H1 (cell line): ENCODE measurements around the gene FAM120A. TPM values are rescaled to one million over a fixed set of nuclear protein-coding genes. Genes with fewer than 3 reads are reported as not detected.

Experiments
- CTCF ChIA-PET: fragments of 300-600 bp; sonication (Branson Sonifier 250); formaldehyde crosslinking; loops from one replicate; lab custom pipeline; 2021; ENCODE audit not compliant: partially characterized antibody; lab: Charles Lee
- POLR2A ChIA-PET: fragments of 300-600 bp; sonication (Branson Sonifier 250); formaldehyde crosslinking; loops from one replicate; lab custom pipeline; 2021; ENCODE audit warnings: inconsistent platforms; ENCODE audit not compliant: partially characterized antibody; lab: Charles Lee
- DNase-seq, 2 experiments: peaks; one replicate each; pipeline versions ENCODE4 v3.0.0 to v3.0.0-alpha.2; 2010 to 2022; ENCODE audit warnings: low spot score in 2 of 2, low read depth in 1 of 2, mixed read lengths in 1 of 2
- FAIRE-seq: peaks from 2 replicates; lab custom pipeline; 2011; peaks lifted over from hg19 to GRCh38; lab: Jason Lieb, UNC
- H2AFZ ChIP-seq: 2 replicates; pipeline ENCODE4 v1.8.1; 2012; ENCODE audit warnings: low read length, inconsistent platforms
- H2AK5ac ChIP-seq: 2 replicates; pipeline ENCODE4 v1.6.1; 2013; ENCODE audit warnings: low read depth, low read length
- H2BK120ac ChIP-seq: replicated peaks from 2 replicates; pipeline ENCODE3; 2013; ENCODE audit warnings: low read depth, low read length, inconsistent platforms
- H2BK12ac ChIP-seq: 2 replicates; pipeline ENCODE4 v1.6.1; 2013; ENCODE audit warnings: low read depth, low read length
- H2BK15ac ChIP-seq: 2 replicates; pipeline ENCODE4 v1.6.1; 2013; ENCODE audit warnings: low read length
- H2BK20ac ChIP-seq: 2 replicates; pipeline ENCODE4 v1.6.1; 2013; ENCODE audit warnings: low read length
- H2BK5ac ChIP-seq: 2 replicates; pipeline ENCODE4 v1.6.1; 2013; ENCODE audit warnings: low read depth, low read length
- H3K14ac ChIP-seq: 2 replicates; pipeline ENCODE4 v1.6.1; 2013; ENCODE audit warnings: inconsistent platforms; ENCODE audit not compliant: insufficient read length
- H3K18ac ChIP-seq: 2 replicates; pipeline ENCODE4 v1.6.1; 2013; ENCODE audit warnings: low read length; ENCODE audit errors: extremely low read depth
- H3K23ac ChIP-seq: 2 replicates; pipeline ENCODE4 v1.6.1; 2013; ENCODE audit warnings: inconsistent platforms; ENCODE audit not compliant: insufficient read length
- H3K23me2 ChIP-seq: 2 replicates; pipeline ENCODE4 v1.6.1; 2013; ENCODE audit warnings: low read depth, low read length
- H3K27ac ChIP-seq: 2 replicates; pipeline ENCODE4 v1.6.1; 2011; ENCODE audit warnings: low read depth, low read length, inconsistent platforms
- H3K27me3 ChIP-seq, 4 experiments: replicated peaks in 1 of 4; 1 replicate in 1 of 4; 2 replicates in 3 of 4; pipeline versions ENCODE4 v1.6.1 to v1.8.1; 2011 to 2013; ENCODE audit warnings: low read length in 3 of 4, mild to moderate bottlenecking in 3 of 4, inconsistent platforms in 2 of 4, mixed read lengths in 2 of 4, moderate library complexity in 1 of 4; ENCODE audit not compliant: control insufficient read depth in 3 of 4, insufficient read depth in 3 of 4; ENCODE audit errors: extremely low read depth in 1 of 4
- H3K36me3 ChIP-seq, 4 experiments: 2 replicates each; pipeline versions ENCODE4 v1.6.1 to v1.8.1; 2011 to 2013; ENCODE audit warnings: mild to moderate bottlenecking in 4 of 4, low read length in 3 of 4, moderate library complexity in 2 of 4, control low read depth in 1 of 4, inconsistent platforms in 1 of 4; ENCODE audit not compliant: insufficient read depth in 4 of 4, control insufficient read depth in 2 of 4
- H3K4ac ChIP-seq: replicated peaks from 2 replicates; pipeline ENCODE3; 2013; ENCODE audit warnings: low read length, low read depth, mixed read lengths, inconsistent platforms; ENCODE audit not compliant: insufficient read length
- H3K4me1 ChIP-seq, 4 experiments: replicated peaks in 1 of 4; 1 replicate in 1 of 4; 2 replicates in 3 of 4; pipeline versions ENCODE4 v1.6.1 to v1.8.1; 2011 to 2013; ENCODE audit warnings: low read length in 3 of 4, inconsistent platforms in 2 of 4, mixed read lengths in 1 of 4; ENCODE audit not compliant: insufficient read depth in 4 of 4, control insufficient read depth in 3 of 4
- H3K4me2 ChIP-seq, 2 experiments: 2 replicates each; pipeline versions ENCODE4 v1.6.1 to v1.8.1; 2011 to 2013; ENCODE audit warnings: low read depth in 2 of 2, low read length in 2 of 2, control low read depth in 1 of 2, inconsistent platforms in 1 of 2, mild to moderate bottlenecking in 1 of 2; ENCODE audit not compliant: insufficient read depth in 1 of 2
- H3K4me3 ChIP-seq, 4 experiments: fragments of 200-600, 300-600 bp in 1 of 4; sonication (generic), shearing (Covaris generic), sonication (Bioruptor Twin) in 1 of 4; 2 replicates each; pipeline versions ENCODE4 v1.5.1 to v1.8.1; 2011 to 2016; ENCODE audit warnings: low read length in 4 of 4, low read depth in 3 of 4, control low read depth in 2 of 4, inconsistent platforms in 2 of 4, mild to moderate bottlenecking in 2 of 4, mixed read lengths in 1 of 4, moderate library complexity in 1 of 4; ENCODE audit not compliant: insufficient read depth in 2 of 4; ENCODE audit errors: extremely low read depth in 1 of 4
- H3K56ac ChIP-seq: replicated peaks from 2 replicates; pipeline ENCODE3; 2013; ENCODE audit warnings: low read depth, mild to moderate bottlenecking, mixed read lengths, low read length, inconsistent platforms; ENCODE audit not compliant: insufficient read length
- H3K79me1 ChIP-seq: 2 replicates; pipeline ENCODE4 v1.6.1; 2013; ENCODE audit warnings: low read depth, low read length, control low read depth
- H3K79me2 ChIP-seq, 2 experiments: 2 replicates each; pipeline versions ENCODE4 v1.6.1 to v1.8.1; 2012 to 2013; ENCODE audit warnings: low read length in 2 of 2, mild to moderate bottlenecking in 2 of 2, inconsistent platforms in 1 of 2; ENCODE audit not compliant: insufficient read depth in 2 of 2, control insufficient read depth in 1 of 2
- H3K9ac ChIP-seq, 4 experiments: replicated peaks in 1 of 4; 1 replicate in 1 of 4; 2 replicates in 3 of 4; pipeline versions ENCODE4 v1.6.1 to v1.8.1; 2011 to 2013; ENCODE audit warnings: low read depth in 3 of 4, low read length in 3 of 4, control low read depth in 2 of 4, mild to moderate bottlenecking in 2 of 4, moderate library complexity in 2 of 4, inconsistent platforms in 1 of 4; ENCODE audit errors: extremely low read depth in 1 of 4
- H3K9me3 ChIP-seq, 2 experiments: 2 replicates each; pipeline versions ENCODE4 v1.6.1 to v1.8.1; 2012 to 2013; ENCODE audit warnings: mild to moderate bottlenecking in 2 of 2, moderate library complexity in 2 of 2, control low read depth in 1 of 2, inconsistent platforms in 1 of 2, low read depth in 1 of 2, low read length in 1 of 2, mixed read lengths in 1 of 2; ENCODE audit not compliant: insufficient read depth in 2 of 2
- H4K20me1 ChIP-seq, 2 experiments: replicated peaks in 1 of 2; 2 replicates each; pipeline versions ENCODE3 to v1.8.1; 2011 to 2013; ENCODE audit warnings: inconsistent platforms in 2 of 2, low read length in 2 of 2, mild to moderate bottlenecking in 1 of 2; ENCODE audit not compliant: insufficient read depth in 2 of 2, control insufficient read depth in 1 of 2
- H4K5ac ChIP-seq: 2 replicates; pipeline ENCODE4 v1.6.1; 2013; ENCODE audit warnings: low read length, low read depth, mixed read lengths, inconsistent platforms; ENCODE audit not compliant: insufficient read length
- H4K8ac ChIP-seq: 2 replicates; pipeline ENCODE4 v1.8.0; 2013; ENCODE audit warnings: mild to moderate bottlenecking, moderate library complexity, low read length, inconsistent platforms; ENCODE audit not compliant: insufficient read depth; ENCODE audit errors: extremely low read depth
- H4K91ac ChIP-seq: replicated peaks from 2 replicates; pipeline ENCODE3; 2013; ENCODE audit warnings: low read length, mixed read lengths, inconsistent platforms; ENCODE audit not compliant: insufficient read length
- BRCA1 ChIP-seq: IDR thresholded peaks from 2 replicates; pipeline ENCODE4 v1.6.1; 2012; ENCODE audit warnings: low read depth, low read length, improper control_type of control experiment
- CHD2 ChIP-seq: IDR thresholded peaks from 2 replicates; pipeline ENCODE4 v1.6.1; 2012; ENCODE audit warnings: low read length, improper control_type of control experiment
- CTBP2 ChIP-seq: IDR thresholded peaks from 2 replicates; pipeline ENCODE4 v1.7.0; 2011; ENCODE audit warnings: borderline replicate concordance, mild to moderate bottlenecking, moderate library complexity, mixed read lengths, low read length; ENCODE audit not compliant: insufficient read depth, insufficient read length
- EZH2 ChIP-seq: fragments of 200-600 bp; sonication (generic); IDR thresholded peaks from 2 replicates; pipeline ENCODE4 v1.7.1; 2012; ENCODE audit warnings: low read depth, mild to moderate bottlenecking, moderate library complexity, low read length, inconsistent platforms; ENCODE audit not compliant: severe bottlenecking
- FOSL1 ChIP-seq: IDR thresholded peaks from 2 replicates; pipeline ENCODE4 v1.6.1; 2011; ENCODE audit warnings: mild to moderate bottlenecking, low read depth, low read length, moderate library complexity; ENCODE audit not compliant: insufficient read depth
- MAFK ChIP-seq: IDR thresholded peaks from 2 replicates; pipeline ENCODE4 v1.6.1; 2012; ENCODE audit warnings: low read depth, mild to moderate bottlenecking, improper control_type of control experiment, low read length
- MAX ChIP-seq: IDR thresholded peaks from 2 replicates; pipeline ENCODE4 v1.6.1; 2012; ENCODE audit warnings: inconsistent platforms
- SIN3A ChIP-seq, 2 experiments: IDR thresholded peaks in 1 of 2; conservative IDR thresholded peaks in 1 of 2; 2 replicates each; pipeline ENCODE4 v1.6.1; 2011 to 2012; ENCODE audit warnings: low read length in 2 of 2, improper control_type of control experiment in 1 of 2, low read depth in 1 of 2, mild to moderate bottlenecking in 1 of 2
- SIRT6 ChIP-seq: IDR thresholded peaks from one replicate; pipeline ENCODE4 v1.7.1; 2012; ENCODE audit warnings: low read length, inconsistent platforms
- SP4 ChIP-seq: IDR thresholded peaks from 2 replicates; pipeline ENCODE4 v1.6.1; 2012; ENCODE audit warnings: low read length, inconsistent platforms
- SRF ChIP-seq: IDR thresholded peaks from 2 replicates; pipeline ENCODE4 v1.6.1; 2011; ENCODE audit warnings: mild to moderate bottlenecking, low read depth, low read length, moderate library complexity
- SUZ12 ChIP-seq: fragments of 200-600 bp; sonication (generic); IDR thresholded peaks from 2 replicates; pipeline ENCODE4 v1.6.1; 2012; ENCODE audit warnings: mild to moderate bottlenecking, inconsistent platforms, low read length, moderate library complexity, mixed read lengths
- WGBS, 2 experiments: shearing (Covaris generic) in 1 of 2; methylation state at CpG; one replicate each; pipeline versions ENCODE4 v1.1.6 to v1.1.7; 2013 to 2015; ENCODE audit warnings: low lambda C conversion rate in 2 of 2, mixed read lengths in 2 of 2, inconsistent platforms in 1 of 2, low coverage in 1 of 2, missing lambda C conversion rate in 1 of 2; ENCODE audit not compliant: insufficient replicate concordance in 2 of 2, insufficient coverage in 1 of 2, insufficient read length in 1 of 2; ENCODE audit errors: extremely low coverage in 1 of 2, missing lambda C conversion rate in 1 of 2; 5-methylcytosine and 5-hydroxymethylcytosine counted together
- polyA plus RNA-seq, 7 experiments: library from polyadenylated mRNA; depleted of rRNA in 3 of 7; stranded (reverse) in 5 of 7; unstranded in 2 of 7; fragments of >200 nt in 5 of 7; fragments of 200-250 nt in 2 of 7; gene quantifications; 1 replicate in 5 of 7; 2 replicates in 1 of 7; 4 replicates in 1 of 7; pipeline versions ENCODE4 v1.2.1 to v1.2.3, GENCODE V29; 2011 to 2013; ENCODE audit warnings: missing spikeins in 2 of 7, mixed read lengths in 2 of 7
- total RNA-seq: library from RNA; stranded (reverse); fragmentation: NEBNext Ultra II Directional; extraction: Animal tissue kit (Norgen Biotek cat#: 25700); gene quantifications from 2 replicates; pipeline ENCODE4 v1.2.1, GENCODE V29; 2021

FAM120A gene
- total and polyA plus RNA-seq, 2 of the 8 experiments (the other 6 are each of a cell fraction or from before 2014, with no cell fraction given), result 24.9 to 54.7 TPM

- Histone ChIP-seq H3K4me3 (no peak overlapping the region), H2BK5ac (no peak overlapping the region), H4K8ac (no peak overlapping the region), H3K79me1 (peaks cover 3% of the 10 kb centered on the region; the same call in 1 of the 2 replicates), H4K5ac (no peak overlapping the region), H3K4me2 (no peak overlapping the region), H2AFZ (no peak overlapping the region), H3K27me3 (no peaks in the 10 kb centered on the region), H3K23ac (no peak overlapping the region), H3K18ac (no peak overlapping the region), H4K91ac (no peak overlapping the region), H4K20me1 (peaks cover 2% of the 10 kb centered on the region in 2 experiments), H3K27ac (no peak overlapping the region), H3K23me2 (no peaks in the 10 kb centered on the region), H3K9me3 (no peaks in the 10 kb centered on the region), H3K4me1 (no peaks in the 10 kb centered on the region; a peak in 1 of 7 replicates), H3K14ac (no peak overlapping the region), H2BK20ac (no peak overlapping the region), H2BK120ac (no peak overlapping the region), H2BK15ac (no peak overlapping the region), H3K4ac (no peak overlapping the region), H3K9ac (no peak overlapping the region), H3K79me2 (no peaks in the 10 kb centered on the region; a peak in 1 of 4 replicates), H3K36me3 (peaks cover 3 to 11% (median 9%) of the 10 kb centered on the region in 4 experiments; a peak in 6 of 8 replicates), H2AK5ac (no peak overlapping the region), H3K56ac (no peak overlapping the region), H2BK12ac (no peak overlapping the region)
- DNase-seq (no peak), FAIRE-seq (no peak)
- WGBS, 2 experiments, result 94% methylated on average over 4 of the region's 4 CpGs; no CpG with 5 or more reads in 1 of the 2 experiments
- POLR2A ChIA-PET, result interaction anchor here (0.6 kb wide), 1 partner anchor 765 kb away, joined by 3 read pairs; no protein-coding TSS in a partner anchor
- CTCF ChIA-PET, result interaction anchor here (1.5 kb wide), 1 partner anchor 39 kb away, joined by 4 read pairs; no protein-coding TSS in a partner anchor
- TF ChIP-seq SIN3A (conservative IDR thresholded peaks at IDR 0.05 in 1 of 2, IDR thresholded peaks at IDR 0.05 in 1 of 2; ENCODE audit: low read depth in 1 of 2, low read length in 2 of 2) (no peak), SP4 (no peak), FOSL1 (no peak), CHD2 (no peak), SIRT6 (no peak), SUZ12 (no peak), EZH2 (no peak), MAX (no peak), BRCA1 (no peak), MAFK (no peak), CTBP2 (no peak), SRF (no peak)
Observed at GRCh38 chr9:93541005-93541404, 89.5 kb downstream of the FAM120A start.
